ENCODE results near the gene RNF113B. TPM values are rescaled to one million over a fixed set of nuclear protein-coding genes. Genes with fewer than 3 reads are reported as not detected.

The RNF113B gene
- total RNA-seq, 2 experiments from 2014 or later = not detected

DNA sequence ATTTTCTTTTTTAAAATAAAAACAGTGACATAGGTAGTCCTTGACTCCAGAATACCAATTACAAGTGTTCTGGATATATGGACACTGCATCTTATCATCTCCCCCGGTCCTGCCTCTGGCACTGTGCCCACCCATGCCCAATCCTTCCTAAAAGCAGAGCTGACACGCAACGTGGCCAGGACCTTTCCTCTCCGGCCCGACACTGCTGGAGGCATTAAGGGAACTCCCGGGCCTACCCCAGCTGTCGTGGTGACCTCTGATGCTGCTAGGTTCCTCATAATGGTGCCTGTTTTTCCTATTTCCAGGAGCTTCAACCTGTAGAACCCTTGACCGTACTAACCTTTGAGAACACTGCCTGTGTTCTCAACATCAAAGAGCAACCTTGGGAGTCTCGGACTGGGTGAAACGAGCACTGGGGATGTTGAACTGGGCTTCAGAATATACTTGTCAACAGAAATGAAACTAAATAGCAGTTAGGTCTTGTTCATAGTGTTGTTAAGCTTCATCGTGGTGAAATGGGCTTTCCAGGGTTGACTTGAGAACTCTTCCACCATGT is 13.9 kb upstream of the RNF113B start:
- intact Hi-C loops (cut with micrococcal nuclease) = no loop called here
- no peak for DNase-seq
- ChIA-PET CTCF (no interaction called here), POLR2A (no interaction called here)
- peaks cover 2% of the 10 kb centered on the region for H3K27me3 Mint-ChIP-seq
- no peak for TF ChIP-seq CTCF (IDR thresholded peaks at IDR 0.05)
- H3K27ac Mint-ChIP-seq = no peak overlapping the region
- no peaks in the 10 kb centered on the region for H3K9me3 Mint-ChIP-seq
- H3K36me3 Mint-ChIP-seq (ENCODE audit: low read depth) = no peaks in the 10 kb centered on the region
- H3K4me3 Mint-ChIP-seq = no peak overlapping the region
- ATAC-seq = no peak
- no peaks in the 10 kb centered on the region for H3K4me1 Mint-ChIP-seq (ENCODE audit: low read depth)

DNA sequence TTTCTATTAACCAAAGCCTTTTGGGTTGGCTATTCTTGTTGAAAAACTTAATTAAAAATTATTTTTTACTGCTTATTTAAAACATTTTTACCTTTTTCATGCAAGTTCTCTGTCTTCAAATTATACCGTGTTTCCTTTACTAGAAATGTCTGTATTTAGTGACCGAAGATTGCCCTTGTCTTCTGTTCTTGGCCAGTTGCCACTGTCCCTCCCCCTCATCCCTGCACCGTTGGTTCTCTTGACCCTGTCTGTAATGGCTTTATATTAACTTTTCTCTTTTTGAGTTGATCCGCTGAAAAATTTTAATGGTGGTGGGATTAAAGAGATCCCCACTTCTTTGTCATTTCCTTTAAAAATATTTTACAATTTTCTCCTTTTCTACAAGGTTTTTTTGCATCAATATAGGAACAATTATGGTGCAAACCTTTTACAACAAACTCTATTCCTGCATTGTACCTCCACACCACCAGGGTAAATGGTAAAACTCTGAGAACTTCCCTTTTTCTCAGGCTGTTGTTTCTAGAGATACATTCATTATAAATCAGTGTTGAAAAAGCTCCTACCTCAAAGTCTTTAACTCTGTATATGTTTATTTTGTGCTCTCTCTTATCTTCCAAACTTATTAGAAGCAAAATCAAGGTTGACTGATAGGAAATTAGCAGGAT is 12.9 kb upstream of the RNF113B start:
- Mint-ChIP-seq H3K4me1 (ENCODE audit: low read depth) (no peaks in the 10 kb centered on the region), H3K9me3 (no peaks in the 10 kb centered on the region), H3K36me3 (ENCODE audit: low read depth) (no peaks in the 10 kb centered on the region), H3K4me3 (no peak overlapping the region), H3K27ac (no peak overlapping the region), H3K27me3 (peaks cover 2% of the 10 kb centered on the region)
- ChIA-PET POLR2A (interaction anchor here (0.7 kb wide), 1 partner anchor 199 kb away, joined by 4 read pairs; no protein-coding TSS in a partner anchor), CTCF (no interaction called here)
- no peak for TF ChIP-seq CTCF (IDR thresholded peaks at IDR 0.05)
- intact Hi-C loops (cut with micrococcal nuclease) = no loop called here
- ATAC-seq (no peak), DNase-seq (no peak)

DNA sequence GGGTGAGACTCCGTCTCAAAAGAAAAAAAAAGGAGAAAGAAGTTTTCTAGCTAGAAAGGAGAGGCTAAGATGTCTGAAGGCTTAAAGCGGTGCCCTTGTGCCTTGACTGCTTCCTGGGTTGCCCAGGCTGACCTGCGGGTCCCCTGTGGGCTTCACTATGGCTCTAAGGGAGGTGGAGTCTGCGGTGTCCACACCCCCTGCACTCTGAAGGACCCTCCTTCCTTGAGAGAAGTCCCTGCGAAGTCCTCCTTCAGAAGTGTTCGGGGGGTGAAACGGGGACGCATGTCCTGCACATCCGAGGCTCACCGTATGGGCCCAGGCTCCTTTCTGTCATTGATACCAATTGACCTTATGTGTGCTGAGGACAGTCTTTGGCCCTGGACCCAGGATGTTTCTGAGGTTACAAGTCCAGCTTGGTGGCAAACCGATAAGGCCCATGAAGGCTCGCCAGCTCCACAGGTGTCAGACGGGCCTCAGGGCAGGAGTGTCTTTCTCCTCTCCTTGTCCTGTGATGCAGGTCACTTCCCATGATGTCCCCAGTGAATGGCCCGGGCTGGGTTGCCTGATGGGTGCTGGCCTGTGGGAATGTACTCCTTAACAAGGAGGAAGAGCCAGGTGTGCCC is 11.6 kb upstream of the RNF113B start:
- H3K27me3 Mint-ChIP-seq = peaks cover 2% of the 10 kb centered on the region
- no peak for TF ChIP-seq CTCF (IDR thresholded peaks at IDR 0.05)
- H3K4me1 Mint-ChIP-seq (ENCODE audit: low read depth) = no peaks in the 10 kb centered on the region
- POLR2A ChIA-PET = no interaction called here
- H3K4me3 Mint-ChIP-seq = no peak overlapping the region
- intact Hi-C loops (cut with micrococcal nuclease) = no loop called here
- no peaks in the 10 kb centered on the region for H3K9me3 Mint-ChIP-seq
- no peak for DNase-seq
- ATAC-seq = no peak
- no peak overlapping the region for H3K27ac Mint-ChIP-seq
- H3K36me3 Mint-ChIP-seq (ENCODE audit: low read depth) = no peaks in the 10 kb centered on the region
- CTCF ChIA-PET = interaction anchor here (0.6 kb wide), 1 partner anchor 31 kb away, joined by 4 read pairs; no protein-coding TSS in a partner anchor

DNA sequence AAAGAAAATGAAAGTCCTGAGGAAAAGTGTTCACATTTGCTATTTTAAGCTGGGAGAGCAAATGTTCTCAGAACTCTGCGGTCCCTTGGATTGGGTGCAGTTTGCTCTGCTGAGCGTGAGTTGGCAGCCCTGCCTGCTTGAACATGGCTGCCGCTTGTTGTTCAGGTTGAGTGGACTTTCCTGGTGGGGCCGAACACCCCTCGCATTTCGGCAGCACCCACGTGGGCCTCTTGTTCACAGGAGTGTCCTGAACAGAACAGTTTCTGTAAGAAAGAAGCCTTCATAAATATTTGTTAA is 10.8 kb upstream of the RNF113B start:
- DNase-seq = no peak
- POLR2A ChIA-PET = no interaction called here
- H3K9me3 Mint-ChIP-seq = no peaks in the 10 kb centered on the region
- CTCF ChIA-PET = interaction anchor here (1.2 kb wide), 1 partner anchor 9 kb away, joined by 3 read pairs; no protein-coding TSS in a partner anchor
- no peak for ATAC-seq
- intact Hi-C loops (cut with micrococcal nuclease) = no loop called here
- H3K4me3 Mint-ChIP-seq = no peak overlapping the region
- no peak for TF ChIP-seq CTCF (IDR thresholded peaks at IDR 0.05)
- peaks cover 2% of the 10 kb centered on the region for H3K27me3 Mint-ChIP-seq
- H3K36me3 Mint-ChIP-seq (ENCODE audit: low read depth) = no peaks in the 10 kb centered on the region
- no peaks in the 10 kb centered on the region for H3K4me1 Mint-ChIP-seq (ENCODE audit: low read depth)
- H3K27ac Mint-ChIP-seq = no peak overlapping the region

All from activated CD8-positive, alpha-beta T cell treated with anti-CD3 and anti-CD28 coated beads for 36 hours (primary cell).